Skeletal muscle cell (primary cell): Measurements from ENCODE around the gene TNFRSF1B.
"Not testable (repeated sequence)": the region's sequence is repeated elsewhere in the genome, so short reads cannot be mapped to it uniquely, and the experiment has no call there.

ENCODE experiments used
- DNase-seq: peaks from one replicate; pipeline ENCODE4 v3.0.0-alpha.2; 2010; ENCODE audit warnings: low read depth
- H3K4me3 ChIP-seq: 2 replicates; pipeline ENCODE4 v1.5.1; 2011; ENCODE audit warnings: low read depth, mild to moderate bottlenecking, control low read depth, low read length, moderate library complexity

TNFRSF1B gene

DNA sequence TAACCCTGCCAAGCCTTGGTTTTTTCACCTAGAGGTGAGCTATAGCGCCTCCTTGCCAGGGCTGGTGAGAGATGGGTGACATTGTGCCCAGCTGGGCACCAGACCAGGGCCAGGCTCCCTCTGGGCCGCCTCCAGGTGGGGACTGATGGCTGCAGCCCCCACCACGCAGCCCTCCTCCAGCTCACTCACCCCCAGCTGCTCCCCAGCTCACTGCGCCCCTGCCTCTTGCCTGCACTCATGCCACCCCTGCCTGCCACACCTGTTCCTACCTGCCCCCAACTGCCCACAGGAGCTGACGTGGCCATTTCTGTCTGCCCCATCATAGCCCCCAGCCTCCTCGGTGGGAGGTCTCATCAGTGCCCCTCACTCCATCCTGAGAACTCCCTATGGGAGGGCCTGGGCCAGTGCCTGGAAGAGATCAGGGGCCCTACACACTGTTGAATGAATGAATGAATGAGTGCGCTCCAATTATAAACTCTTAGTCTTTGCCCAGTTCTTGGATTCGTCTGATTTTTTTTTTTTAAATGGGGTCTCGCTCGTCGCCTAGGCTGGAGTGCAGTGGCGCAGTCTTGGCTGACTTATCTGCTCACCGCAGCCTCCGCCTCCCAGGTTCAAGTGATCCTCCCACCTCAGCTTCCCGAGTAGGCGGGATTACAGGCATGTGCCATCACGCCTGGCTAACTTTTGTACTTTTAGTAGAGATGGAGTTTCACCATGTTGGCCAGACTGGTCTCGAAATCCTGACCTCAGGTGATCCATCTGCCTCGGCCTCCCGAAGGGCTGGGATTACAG lies 36.6 kb downstream of the TNFRSF1B start:
- no peak overlapping the region for H3K4me3 ChIP-seq
- no peak for DNase-seq

DNA sequence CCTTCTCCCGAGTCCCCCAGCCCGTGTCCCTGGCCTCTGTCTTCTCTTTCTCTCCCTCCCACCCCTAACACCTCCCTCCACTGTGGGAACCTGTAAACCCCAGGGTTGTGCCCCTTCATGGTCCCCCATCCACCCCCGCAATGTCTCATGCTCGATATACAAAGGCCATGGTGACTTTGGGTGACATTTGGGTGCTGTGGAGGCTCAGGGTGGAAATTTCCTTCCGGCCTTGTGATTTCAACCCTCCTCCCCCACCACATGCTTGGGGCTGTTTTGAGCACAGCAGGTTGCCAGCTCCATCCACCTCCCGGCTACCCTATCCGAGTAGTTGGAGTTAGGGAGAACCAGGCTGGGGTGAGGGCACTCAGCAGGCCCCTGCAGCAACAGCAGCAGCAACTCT lies 37.3 kb downstream of the TNFRSF1B start:
- DNase-seq: no peak

DNA sequence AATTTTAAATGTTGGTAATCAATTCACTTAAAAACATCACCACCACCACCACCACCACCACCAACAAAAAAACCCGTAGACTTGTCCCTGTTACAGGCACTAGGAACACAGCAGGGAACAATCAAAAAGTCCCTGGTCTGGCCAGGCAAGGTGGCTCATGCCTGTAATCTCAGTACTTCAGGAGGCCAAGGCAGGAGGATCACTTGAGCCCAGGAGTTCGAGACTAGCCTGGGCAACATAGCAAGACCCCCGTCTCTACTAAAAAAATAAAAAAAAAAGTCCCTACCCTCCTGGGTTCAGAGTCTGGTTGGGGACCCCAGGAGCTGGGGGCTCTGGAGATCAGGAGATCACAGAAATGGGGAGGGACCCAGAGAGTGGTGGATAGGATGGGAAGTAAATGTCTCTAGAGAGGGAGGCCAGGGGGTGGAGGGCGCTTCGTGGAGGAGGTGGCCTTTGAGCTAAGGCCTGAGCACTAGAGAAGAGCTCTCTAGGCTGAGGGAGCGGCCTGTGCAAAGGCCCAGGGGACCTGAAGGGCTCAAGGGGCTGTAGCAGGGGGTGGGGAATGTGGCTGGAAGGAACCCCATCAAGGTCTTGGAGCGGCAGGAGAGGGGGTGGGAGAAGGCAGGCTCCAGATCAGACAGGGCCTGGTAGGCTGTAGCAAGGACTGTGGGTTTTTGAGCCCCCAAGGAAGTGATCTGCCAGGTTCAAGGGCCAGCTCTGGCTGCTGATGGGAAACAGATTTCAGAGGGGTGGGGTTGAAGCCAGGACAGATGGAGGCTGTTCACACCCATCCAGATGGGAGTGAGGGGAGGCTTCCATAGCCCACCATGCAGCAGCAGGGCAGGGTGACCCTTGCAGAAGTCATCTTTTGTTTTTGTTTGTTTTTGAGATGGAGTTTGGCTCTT lies 38.2 kb downstream of the TNFRSF1B start:
- no peak overlapping the region for H3K4me3 ChIP-seq
- no peak for DNase-seq

More for the DNA sequence above, 37.3 kb downstream of the TNFRSF1B start:
- no peak overlapping the region for H3K4me3 ChIP-seq

DNA sequence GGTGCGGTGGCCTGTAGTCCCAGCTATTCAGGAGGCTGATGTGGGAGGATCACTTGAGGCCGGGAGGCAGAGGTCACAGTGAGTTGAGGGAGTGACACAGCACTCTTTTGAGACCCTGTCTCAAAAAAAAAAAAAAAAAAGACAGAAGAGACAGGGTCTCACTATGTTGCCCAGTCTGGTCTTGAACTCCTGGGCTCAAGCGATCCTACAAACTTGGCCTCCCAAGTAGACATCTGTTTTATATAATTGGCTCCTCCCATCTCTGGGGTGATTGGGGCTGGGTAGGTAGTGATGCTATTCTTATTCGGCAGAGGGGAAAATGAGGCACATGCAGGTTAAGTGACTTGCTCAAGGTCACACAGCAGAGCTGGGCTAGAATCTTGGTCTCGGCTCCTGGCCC lies 39.4 kb downstream of the TNFRSF1B start:
- H3K4me3 ChIP-seq: no peak overlapping the region
- DNase-seq: no peak

DNA sequence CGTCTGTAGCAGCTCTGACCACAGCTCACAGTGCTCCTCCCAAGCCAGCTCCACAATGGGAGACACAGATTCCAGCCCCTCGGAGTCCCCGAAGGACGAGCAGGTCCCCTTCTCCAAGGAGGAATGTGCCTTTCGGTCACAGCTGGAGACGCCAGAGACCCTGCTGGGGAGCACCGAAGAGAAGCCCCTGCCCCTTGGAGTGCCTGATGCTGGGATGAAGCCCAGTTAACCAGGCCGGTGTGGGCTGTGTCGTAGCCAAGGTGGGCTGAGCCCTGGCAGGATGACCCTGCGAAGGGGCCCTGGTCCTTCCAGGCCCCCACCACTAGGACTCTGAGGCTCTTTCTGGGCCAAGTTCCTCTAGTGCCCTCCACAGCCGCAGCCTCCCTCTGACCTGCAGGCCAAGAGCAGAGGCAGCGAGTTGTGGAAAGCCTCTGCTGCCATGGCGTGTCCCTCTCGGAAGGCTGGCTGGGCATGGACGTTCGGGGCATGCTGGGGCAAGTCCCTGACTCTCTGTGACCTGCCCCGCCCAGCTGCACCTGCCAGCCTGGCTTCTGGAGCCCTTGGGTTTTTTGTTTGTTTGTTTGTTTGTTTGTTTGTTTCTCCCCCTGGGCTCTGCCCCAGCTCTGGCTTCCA lies 40.1 kb downstream of the TNFRSF1B start:
- no peak for DNase-seq
- no peak overlapping the region for H3K4me3 ChIP-seq

DNA sequence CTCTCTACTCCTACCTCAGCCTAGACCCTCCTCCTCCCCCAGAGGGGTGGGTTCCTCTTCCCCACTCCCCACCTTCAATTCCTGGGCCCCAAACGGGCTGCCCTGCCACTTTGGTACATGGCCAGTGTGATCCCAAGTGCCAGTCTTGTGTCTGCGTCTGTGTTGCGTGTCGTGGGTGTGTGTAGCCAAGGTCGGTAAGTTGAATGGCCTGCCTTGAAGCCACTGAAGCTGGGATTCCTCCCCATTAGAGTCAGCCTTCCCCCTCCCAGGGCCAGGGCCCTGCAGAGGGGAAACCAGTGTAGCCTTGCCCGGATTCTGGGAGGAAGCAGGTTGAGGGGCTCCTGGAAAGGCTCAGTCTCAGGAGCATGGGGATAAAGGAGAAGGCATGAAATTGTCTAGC lies 41.5 kb downstream of the TNFRSF1B start:
- DNase-seq: no peak
- no peak overlapping the region for H3K4me3 ChIP-seq

DNA sequence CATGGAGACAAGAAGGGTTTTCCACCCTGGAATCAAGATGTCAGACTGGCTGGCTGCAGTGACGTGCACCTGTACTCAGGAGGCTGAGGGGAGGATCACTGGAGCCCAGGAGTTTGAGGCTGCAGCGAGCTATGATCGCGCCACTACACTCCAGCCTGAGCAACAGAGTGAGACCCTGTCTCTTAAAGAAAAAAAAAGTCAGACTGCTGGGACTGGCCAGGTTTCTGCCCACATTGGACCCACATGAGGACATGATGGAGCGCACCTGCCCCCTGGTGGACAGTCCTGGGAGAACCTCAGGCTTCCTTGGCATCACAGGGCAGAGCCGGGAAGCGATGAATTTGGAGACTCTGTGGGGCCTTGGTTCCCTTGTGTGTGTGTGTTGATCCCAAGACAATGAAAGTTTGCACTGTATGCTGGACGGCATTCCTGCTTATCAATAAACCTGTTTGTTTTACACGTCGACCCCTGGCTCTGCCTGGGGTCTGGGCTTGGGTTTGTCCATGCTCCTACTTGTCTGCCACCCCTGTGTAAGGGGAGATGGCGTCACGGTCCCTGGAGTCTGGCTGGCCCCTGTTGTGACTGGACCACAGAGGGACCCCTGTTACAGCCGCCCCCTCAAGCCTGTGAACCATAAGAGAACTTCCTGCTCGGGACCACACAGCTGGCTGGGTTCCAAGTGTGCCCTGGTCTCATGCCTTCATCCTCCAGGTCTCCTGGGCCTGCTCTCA lies 42.1 kb downstream of the TNFRSF1B start:
- peak; percentile 21 for DNase-seq
- H3K4me3 ChIP-seq: no peak overlapping the region

DNA sequence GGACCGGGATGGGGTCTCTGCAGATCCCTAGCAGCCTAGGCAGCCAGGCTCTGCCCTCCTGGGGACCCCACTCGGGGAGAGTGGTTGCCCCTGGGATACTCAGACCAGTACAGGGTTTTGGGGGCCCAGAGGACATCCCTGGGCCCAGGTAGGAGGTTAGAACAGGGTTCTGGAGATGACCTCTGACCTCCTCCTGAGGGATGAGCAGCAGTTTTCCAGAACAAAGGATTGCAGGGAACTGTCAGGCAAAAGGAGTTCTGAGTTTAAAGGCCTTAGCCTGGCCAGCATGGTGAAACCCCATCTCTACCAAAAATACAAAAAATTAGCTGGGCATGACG lies 42.7 kb downstream of the TNFRSF1B start:
- H3K4me3 ChIP-seq: no peak overlapping the region
- no peak for DNase-seq

DNA sequence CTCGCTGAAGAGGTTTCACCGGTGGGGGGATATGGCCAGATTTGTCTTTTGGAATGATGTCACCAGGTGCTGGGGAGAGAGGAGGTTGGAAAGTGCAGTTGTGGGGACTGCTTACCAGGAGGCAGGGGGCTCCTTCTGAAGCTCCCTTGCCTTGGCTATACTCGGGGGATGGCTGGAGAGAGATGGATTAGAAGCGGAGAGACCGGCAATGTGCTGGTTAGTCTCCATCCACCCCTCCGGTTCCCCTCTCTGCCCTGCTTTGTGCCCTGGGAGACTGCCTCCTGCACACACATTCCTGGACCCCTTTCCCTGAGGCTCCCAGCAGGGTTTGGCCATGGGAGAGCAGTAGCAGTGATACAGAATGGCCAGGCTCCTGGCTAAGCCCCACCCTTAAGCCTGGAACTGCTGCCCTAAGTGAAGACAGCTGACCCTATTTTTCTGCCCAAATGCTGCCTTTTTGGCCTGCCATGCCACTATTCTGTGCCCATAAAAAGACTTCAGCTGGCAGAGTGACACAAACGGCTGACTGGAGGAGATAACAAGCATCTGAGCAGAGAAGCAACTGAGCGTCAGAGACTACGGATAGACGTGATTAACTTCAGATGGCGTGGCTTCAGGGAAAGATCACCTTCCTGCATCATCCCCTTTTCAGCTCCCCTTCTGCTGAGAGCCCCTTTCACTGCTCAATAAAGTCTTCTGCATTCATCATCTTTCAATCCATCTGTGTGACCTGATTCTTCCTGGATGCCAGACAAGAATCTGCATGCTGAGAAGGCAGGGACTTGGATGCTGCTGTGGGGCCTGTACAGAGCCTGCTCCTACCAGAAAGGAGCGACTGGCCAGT lies 48.5 kb downstream of the TNFRSF1B start:
- H3K4me3 ChIP-seq: no peak overlapping the region
- DNase-seq: no peak

DNA sequence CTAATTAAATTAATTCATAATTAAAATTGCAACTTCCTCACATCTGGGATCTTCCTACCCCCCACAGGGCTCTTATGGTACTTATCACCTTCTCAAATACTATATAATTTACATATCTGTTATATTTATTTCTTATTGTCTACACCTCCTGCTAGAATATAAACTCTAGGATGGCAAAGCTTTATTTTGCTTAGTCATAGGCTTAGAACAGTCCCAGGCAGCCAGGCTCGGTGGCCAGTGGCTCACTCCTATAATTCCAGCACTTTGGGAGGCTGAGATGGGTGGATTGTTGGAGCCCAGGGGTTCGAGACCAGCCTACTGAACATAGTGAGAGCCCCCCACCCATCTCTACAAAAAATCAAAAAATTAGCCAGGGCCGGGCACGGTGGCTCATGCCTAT lies 53.0 kb downstream of the TNFRSF1B start:
- H3K4me3 ChIP-seq: no peak overlapping the region
- no peak for DNase-seq

DNA sequence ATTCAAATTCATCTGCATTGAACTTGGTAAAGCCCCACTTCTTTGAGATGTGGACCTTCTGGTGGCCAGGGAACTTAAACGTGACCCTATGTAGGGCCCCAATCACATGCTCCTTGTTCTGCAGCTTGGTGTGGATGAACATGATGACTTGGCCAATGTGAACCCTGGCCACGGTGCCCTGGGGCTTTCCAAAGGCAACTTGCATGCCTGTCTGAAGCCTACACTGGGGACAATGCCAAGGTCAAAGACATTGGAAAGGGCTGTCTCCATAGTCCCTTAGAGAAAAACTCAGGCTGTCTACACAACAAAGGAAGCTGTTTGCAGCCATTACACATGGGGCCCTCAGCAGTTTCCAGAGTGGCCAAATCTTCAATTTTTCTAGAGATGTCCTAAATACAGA lies 54.1 kb downstream of the TNFRSF1B start:
- H3K4me3 ChIP-seq: no peak overlapping the region
- no peak for DNase-seq

DNA sequence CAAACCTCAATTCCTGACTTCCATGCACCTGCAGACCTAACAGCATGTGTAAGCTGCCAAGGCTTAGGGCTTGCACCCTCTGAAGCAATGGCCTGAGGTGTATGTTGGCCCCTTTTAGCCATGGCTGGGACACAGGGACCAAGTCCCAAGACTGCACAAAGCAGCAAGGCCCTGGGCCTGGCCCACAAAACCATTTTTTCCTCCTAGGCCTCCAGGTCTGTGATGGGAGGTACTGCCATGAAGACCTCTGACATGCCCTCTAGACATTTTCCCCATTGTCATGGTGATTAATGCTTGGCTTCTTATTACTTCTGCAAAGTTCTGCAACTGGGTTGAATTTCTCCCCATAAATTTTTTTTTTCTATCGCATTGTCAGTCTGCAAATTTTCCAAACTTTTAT lies 55.9 kb downstream of the TNFRSF1B start:
- not testable (repeated sequence) for H3K4me3 ChIP-seq, DNase-seq

DNA sequence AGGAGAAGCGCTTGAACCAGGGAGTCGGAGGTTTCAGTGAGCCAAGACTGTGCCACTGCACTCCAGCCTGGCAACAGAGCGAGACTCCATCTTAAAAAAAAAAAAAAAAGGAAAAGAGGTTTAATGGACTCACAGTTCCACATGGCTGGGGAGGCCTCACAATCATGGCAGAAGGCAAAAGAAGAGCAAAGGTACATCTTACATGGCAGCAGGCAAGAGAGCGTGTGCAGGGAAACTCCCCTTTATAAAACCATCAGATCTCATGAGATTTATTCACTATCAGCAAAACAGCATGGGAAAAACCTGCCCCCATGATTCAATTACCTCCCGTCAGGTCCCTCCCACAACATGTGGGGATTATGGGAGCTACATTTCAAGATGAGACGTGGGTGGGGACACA lies 57.3 kb downstream of the TNFRSF1B start:
- H3K4me3 ChIP-seq, DNase-seq: not testable (repeated sequence)

DNA sequence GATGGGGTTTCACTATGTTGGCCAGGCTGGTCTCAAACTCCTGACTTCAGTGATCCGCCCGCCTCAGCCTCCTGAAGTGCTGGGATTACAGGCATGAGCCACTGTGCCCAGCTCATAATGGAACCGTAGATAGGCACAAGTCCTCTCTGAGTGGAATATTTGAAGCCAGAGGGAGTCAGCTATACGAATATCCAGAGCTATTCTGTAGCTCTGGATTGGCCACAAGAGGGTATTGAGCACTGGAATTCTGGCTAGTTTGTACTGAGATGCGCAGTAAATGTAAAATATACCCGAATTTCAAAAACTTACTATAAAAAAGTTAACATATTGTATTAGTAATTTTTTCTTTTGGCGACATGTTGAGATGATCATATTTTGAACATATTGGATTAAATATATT lies 62.2 kb downstream of the TNFRSF1B start:
- DNase-seq: no peak
- no peak overlapping the region for H3K4me3 ChIP-seq

DNA sequence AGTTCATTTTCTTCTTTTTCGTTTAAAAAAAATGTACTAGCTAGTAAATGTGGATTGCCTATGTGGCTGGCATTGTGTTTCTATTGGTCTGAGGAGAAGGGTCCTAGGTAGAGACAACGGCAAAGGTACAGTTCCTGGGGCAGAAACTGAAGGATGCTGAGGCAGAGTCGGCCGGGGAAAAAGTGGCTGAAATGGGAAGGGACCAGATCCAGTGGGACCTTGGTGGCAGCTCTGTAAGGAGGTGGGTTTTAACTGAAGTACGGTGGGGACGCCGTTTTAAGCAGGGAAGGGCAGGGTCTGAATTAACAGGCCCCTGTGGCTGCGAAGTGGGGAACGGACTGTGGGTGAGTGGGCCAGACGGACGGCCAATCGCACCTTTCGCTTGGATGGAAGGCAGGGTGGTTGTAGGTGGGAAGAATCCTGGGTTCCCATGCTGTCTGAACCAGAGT lies 62.6 kb downstream of the TNFRSF1B start:
- H3K4me3 ChIP-seq: no peak overlapping the region
- no peak for DNase-seq

DNA sequence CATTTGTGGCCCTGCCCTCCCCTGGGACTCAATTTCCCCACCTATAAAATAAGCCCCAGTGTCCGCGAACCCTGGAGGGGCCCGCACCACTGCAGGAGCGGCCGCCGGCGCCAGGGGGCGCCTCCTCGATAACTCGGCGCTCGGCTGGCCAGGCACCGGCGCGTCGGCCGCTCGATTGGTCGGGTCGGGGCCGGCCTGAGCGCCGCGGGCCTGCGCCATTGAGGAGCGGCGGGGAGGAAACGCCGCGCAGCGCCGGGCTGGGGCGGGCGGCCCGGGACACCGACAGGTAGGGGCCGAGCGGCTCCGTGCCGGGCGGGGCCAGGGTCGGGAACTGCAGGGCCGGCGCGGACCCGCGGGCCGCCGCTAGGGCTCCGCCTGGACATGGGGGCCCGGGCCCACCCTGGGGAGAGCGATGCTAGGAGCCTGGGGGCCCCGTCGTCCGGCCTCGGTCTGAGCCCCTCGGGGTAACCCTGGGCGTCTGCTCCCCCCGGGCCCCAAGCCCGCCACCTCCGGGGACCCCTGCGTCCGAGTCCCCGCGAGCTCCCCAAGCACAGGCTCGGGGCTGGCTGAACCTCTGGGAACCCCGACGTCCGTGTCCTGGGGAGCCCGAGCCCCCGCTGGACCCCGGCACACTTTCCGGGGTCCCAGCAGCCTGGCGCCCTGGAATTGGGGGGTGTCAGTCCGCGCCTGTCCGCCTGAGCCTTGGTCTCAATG lies 63.2 kb downstream of the TNFRSF1B start, which contains the start of gene VPS13D:
TSS of gene VPS13D (plus strand) at position 196 of the 714 bp plus-strand sequence. CDS start 4,237 bp downstream, outside the sequence.
- H3K4me3 ChIP-seq: peak within 1 kb of the TSS; percentile 97
- DNase-seq: peak; percentile 25

DNA sequence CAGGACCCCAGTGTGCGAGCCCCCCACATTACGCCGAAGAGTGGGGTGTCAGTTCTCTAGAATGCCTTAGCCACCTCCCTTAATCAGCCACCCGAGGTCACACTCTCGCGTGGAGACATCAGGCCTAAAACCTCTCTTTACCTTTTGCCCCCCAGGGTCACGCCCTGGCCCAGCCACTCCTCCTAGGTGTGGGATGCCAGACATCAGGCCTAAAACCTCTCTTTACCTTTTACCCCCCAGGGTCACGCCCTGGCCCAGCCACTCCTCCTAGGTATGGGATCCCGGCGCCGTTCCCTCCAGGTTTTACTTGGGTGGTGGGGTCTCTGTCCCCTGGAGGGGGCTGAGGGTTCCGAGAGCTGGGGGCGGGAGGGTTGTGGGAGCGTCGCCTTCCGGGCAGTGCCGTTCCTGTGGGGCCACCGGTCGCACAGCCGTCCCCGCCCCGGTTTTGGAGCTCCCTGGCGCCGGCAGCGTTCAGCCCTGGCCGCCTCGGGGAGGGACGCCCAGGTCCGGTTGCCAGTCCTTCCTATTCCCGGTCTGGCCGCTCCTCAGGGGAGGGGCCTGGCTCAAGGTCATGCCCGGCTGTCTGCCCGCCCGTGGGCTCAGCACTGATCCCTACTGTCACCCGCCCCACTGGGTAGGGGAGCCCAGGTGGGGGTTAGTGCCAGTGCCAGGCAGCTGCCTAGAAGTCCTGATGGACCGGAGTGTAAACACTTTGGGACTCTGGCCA lies 63.9 kb downstream of the TNFRSF1B start:
- no peak for DNase-seq
- H3K4me3 ChIP-seq: peak overlapping the region; percentile 97

DNA sequence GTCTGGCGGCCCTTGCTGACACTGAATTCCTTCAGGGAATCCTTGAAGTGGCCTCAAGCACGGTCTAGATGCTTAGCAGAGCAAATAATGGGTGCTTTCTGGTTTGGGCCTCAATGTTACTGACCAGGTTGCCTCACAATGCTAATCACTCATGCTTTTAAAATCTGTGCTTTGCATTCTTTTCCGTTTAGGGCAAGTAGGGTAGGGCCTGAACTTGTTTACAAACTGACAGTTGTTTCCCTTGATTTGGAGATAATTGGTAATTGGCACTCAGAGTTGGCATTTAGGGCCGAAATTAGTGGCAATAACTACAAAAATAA lies 64.4 kb downstream of the TNFRSF1B start:
- DNase-seq: no peak
- peak overlapping the region; percentile 97 for H3K4me3 ChIP-seq
